Measurements from ENCODE around the gene MYO9B. TPM values are rescaled to one million over a fixed set of nuclear protein-coding genes. Genes with fewer than 3 reads are reported as not detected.
A peak's percentile ranks its signal among the peaks of the same experiment; 100 is the strongest.

Gene MYO9B
- polyA plus RNA-seq, 2 of the 4 experiments (the other 2 are of a cell fraction), result 13.0 to 27.7 TPM

DNA sequence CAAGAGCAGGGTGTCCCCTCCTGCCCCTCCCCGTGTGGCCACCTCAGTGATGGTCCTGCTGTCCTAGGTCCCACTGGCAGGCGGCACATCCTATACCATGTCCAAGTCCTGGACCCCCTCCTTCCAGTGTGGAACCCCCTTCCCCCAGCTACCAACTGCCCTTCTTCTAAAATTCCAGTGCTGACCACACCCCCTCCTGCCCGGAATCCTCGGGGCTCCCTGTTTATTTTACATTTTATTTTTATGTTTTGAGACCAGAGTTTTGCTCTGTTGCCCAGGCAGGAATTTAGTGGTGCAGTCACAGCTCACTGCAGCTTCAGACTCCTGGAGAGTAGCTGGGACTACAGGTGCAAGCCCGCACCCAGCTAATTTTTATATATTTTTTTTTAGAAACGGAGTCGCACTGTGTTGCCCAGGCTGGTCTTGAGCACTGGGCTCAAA is 48.0 kb upstream of the MYO9B start:
- H3K4me1 ChIP-seq, result no peaks in the 10 kb centered on the region
- ChIA-PET CTCF (interaction anchor here (0.6 kb wide), 1 partner anchor 239 kb away, joined by 3 read pairs; no protein-coding TSS in a partner anchor), POLR2A (no interaction called here)
- TF ChIP-seq EP300 (IDR thresholded peaks at IDR 0.05) (no peak), TP53 (CRISPR knock-in tag; IDR thresholded peaks at IDR 0.05) (no peak), PBX3 (IDR thresholded peaks at IDR 0.05) (no peak), CHD2 (IDR thresholded peaks at IDR 0.05; ENCODE audit: low read length, partially characterized antibody) (no peak), NFE2L2 (conservative IDR thresholded peaks at IDR 0.05; ENCODE audit: low read length) (no peak), HOXA7 (CRISPR knock-in tag; IDR thresholded peaks at IDR 0.05) (no peak), ATOH8 (CRISPR knock-in tag; IDR thresholded peaks at IDR 0.05; ENCODE audit: low read depth) (no peak), NR3C1 (IDR thresholded peaks at IDR 0.05) (no peak), RNF2 (IDR thresholded peaks at IDR 0.05; ENCODE audit: borderline replicate concordance, low read depth) (no peak), ELK1 (IDR thresholded peaks at IDR 0.05; ENCODE audit: low read depth, low read length) (no peak), CBX2 (IDR thresholded peaks at IDR 0.05; ENCODE audit: borderline replicate concordance, low read depth) (no peak), CHD4 (IDR thresholded peaks at IDR 0.05; ENCODE audit: borderline replicate concordance) (no peak)
- TF ChIP-seq, protein P1, sequence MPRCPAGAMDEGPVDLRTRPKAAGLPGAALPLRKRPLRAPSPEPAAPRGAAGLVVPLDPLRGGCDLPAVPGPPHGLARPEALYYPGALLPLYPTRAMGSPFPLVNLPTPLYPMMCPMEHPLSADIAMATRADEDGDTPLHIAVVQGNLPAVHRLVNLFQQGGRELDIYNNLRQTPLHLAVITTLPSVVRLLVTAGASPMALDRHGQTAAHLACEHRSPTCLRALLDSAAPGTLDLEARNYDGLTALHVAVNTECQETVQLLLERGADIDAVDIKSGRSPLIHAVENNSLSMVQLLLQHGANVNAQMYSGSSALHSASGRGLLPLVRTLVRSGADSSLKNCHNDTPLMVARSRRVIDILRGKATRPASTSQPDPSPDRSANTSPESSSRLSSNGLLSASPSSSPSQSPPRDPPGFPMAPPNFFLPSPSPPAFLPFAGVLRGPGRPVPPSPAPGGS (IDR thresholded peaks at IDR 0.05), result no peak
- TF ChIP-seq, protein P2, sequence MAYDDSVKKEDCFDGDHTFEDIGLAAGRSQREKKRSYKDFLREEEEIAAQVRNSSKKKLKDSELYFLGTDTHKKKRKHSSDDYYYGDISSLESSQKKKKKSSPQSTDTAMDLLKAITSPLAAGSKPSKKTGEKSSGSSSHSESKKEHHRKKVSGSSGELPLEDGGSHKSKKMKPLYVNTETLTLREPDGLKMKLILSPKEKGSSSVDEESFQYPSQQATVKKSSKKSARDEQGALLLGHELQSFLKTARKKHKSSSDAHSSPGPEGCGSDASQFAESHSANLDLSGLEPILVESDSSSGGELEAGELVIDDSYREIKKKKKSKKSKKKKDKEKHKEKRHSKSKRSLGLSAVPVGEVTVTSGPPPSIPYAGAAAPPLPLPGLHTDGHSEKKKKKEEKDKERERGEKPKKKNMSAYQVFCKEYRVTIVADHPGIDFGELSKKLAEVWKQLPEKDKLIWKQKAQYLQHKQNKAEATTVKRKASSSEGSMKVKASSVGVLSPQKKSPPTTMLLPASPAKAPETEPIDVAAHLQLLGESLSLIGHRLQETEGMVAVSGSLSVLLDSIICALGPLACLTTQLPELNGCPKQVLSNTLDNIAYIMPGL (CRISPR knock-in tag; IDR thresholded peaks at IDR 0.05; ENCODE audit: borderline replicate concordance), result no peak
- no peaks in the 10 kb centered on the region for H3K9me3 ChIP-seq
- H3K27ac ChIP-seq, result no peak overlapping the region
- peak in 1 of 2 experiments; percentile 30; a peak in 2 of 6 replicates for ATAC-seq
- peak overlapping the region; percentile 77 for H3K4me2 ChIP-seq
- no peak for FAIRE-seq
- 42% methylated on average over 7 of the region's 7 CpGs for WGBS (ENCODE audit: missing lambda C conversion rate)
- H3K4me3 ChIP-seq, result no peak overlapping the region
- no peak for DNase-seq (ENCODE audit: low read depth in 1 of 2, low spot score in 1 of 2)

- H3K4me3 ChIP-seq, result no peak overlapping the region
- H3K4me2 ChIP-seq, result no peak overlapping the region
- FAIRE-seq (no peak), ATAC-seq (no peak), DNase-seq (ENCODE audit: low read depth in 1 of 2, low spot score in 1 of 2) (no peak)
- H3K27ac ChIP-seq, result no peak overlapping the region
- POLR2A ChIA-PET, result no interaction called here
- no peak for TF ChIP-seq SMC3 (IDR thresholded peaks at IDR 0.05)
- no peak for TF ChIP-seq RARB (CRISPR knock-in tag; IDR thresholded peaks at IDR 0.05)
- TF ChIP-seq POLR2A (IDR thresholded peaks at IDR 0.05; ENCODE audit: low read length), result no peak
- TF ChIP-seq CEBPB (IDR thresholded peaks at IDR 0.05), result no peak
- TF ChIP-seq MAX (IDR thresholded peaks at IDR 0.05), result no peak
- TF ChIP-seq KDM1A (IDR thresholded peaks at IDR 0.05; ENCODE audit: low read depth), result no peak
- TF ChIP-seq TP53 (CRISPR knock-in tag; IDR thresholded peaks at IDR 0.05), result no peak
- no peak for TF ChIP-seq POLR2AphosphoS2 (conservative IDR thresholded peaks at IDR 0.05; ENCODE audit: low read length)
- TF ChIP-seq EHF (CRISPR knock-in tag; IDR thresholded peaks at IDR 0.05), result no peak
- TF ChIP-seq CBX8 (IDR thresholded peaks at IDR 0.05), result no peak
- no peak for TF ChIP-seq CHD2 (IDR thresholded peaks at IDR 0.05; ENCODE audit: low read length, partially characterized antibody)
- TF ChIP-seq NPAS2 (CRISPR knock-in tag; IDR thresholded peaks at IDR 0.05; ENCODE audit: borderline replicate concordance), result no peak
- TF ChIP-seq HOXB5 (CRISPR knock-in tag; IDR thresholded peaks at IDR 0.05), result no peak
- TF ChIP-seq EP300 (IDR thresholded peaks at IDR 0.05), result no peak
- CTCF ChIA-PET, result no interaction called here
- H3K9me3 ChIP-seq, result no peaks in the 10 kb centered on the region
- H3K4me1 ChIP-seq, result no peaks in the 10 kb centered on the region
- WGBS (ENCODE audit: missing lambda C conversion rate), result 51% methylated on average over 6 of the region's 6 CpGs
These were observed 43.8 kb upstream of the MYO9B start for GRCh38 chr19:17031741-17032140.

All from A549 (cell line).